Endothelial cell of umbilical vein (primary cell): Measurements from ENCODE around the gene COQ8B. TPM values are rescaled to one million over a fixed set of nuclear protein-coding genes. Genes with fewer than 3 reads are reported as not detected.

Experiments
- BruUV-seq: library from RNA; stranded (reverse); fragments of 400-500 nt; replicated peaks from 2 replicates; lab custom pipeline; 2021; lab: Mats Ljungman, UMichigan
- CTCF ChIA-PET: fragments of 300-600, 350-600 bp; sonication (Branson Sonifier 250); formaldehyde crosslinking; loops from one replicate; lab custom pipeline; 2021; ENCODE audit warnings: antibody characterized with exemption, inconsistent platforms; lab: Charles Lee
- POLR2A ChIA-PET: fragments of 300-600, 350-600 bp; sonication (Branson Sonifier 250); formaldehyde crosslinking; loops from one replicate; lab custom pipeline; 2021; ENCODE audit warnings: antibody characterized with exemption, inconsistent platforms; lab: Charles Lee
- DNase-seq: peaks from one replicate; pipeline ENCODE4 v3.0.0-alpha.2; 2011; ENCODE audit warnings: low read depth, low spot score
- FAIRE-seq: peaks from 2 replicates; lab custom pipeline; 2011; peaks lifted over from hg19 to GRCh38; lab: Jason Lieb, UNC
- H2AFZ ChIP-seq: 2 replicates; pipeline ENCODE4 v1.6.0; 2012; ENCODE audit warnings: low read depth, low read length, control low read depth, inconsistent platforms
- H3K27ac ChIP-seq: 2 replicates; pipeline ENCODE4 v1.5.1; 2011; ENCODE audit warnings: low read depth, mild to moderate bottlenecking, control low read depth, low read length, moderate library complexity; ENCODE audit not compliant: insufficient read depth
- H3K27me3 ChIP-seq, 2 experiments: 2 replicates each; pipeline versions ENCODE4 v1.6.0 to v1.6.1; 2011; ENCODE audit warnings: low read length in 2 of 2, mixed read lengths in 1 of 2; ENCODE audit not compliant: control insufficient read depth in 2 of 2, insufficient read depth in 2 of 2
- H3K36me3 ChIP-seq, 2 experiments: 2 replicates in 1 of 2; 3 replicates in 1 of 2; pipeline ENCODE4 v1.5.1; 2011; ENCODE audit warnings: low read length in 2 of 2, mild to moderate bottlenecking in 1 of 2, moderate library complexity in 1 of 2; ENCODE audit not compliant: control insufficient read depth in 2 of 2, insufficient read depth in 2 of 2; ENCODE audit errors: extremely low read depth in 1 of 2
- H3K4me1 ChIP-seq: 3 replicates; pipeline ENCODE4 v1.5.1; 2011; ENCODE audit warnings: mild to moderate bottlenecking, low read length; ENCODE audit not compliant: control insufficient read depth, insufficient read depth; ENCODE audit errors: extremely low read depth
- H3K4me2 ChIP-seq: 2 replicates; pipeline ENCODE4 v1.6.1; 2011; ENCODE audit warnings: low read length, control low read depth, mixed read lengths; ENCODE audit not compliant: insufficient read depth
- H3K4me3 ChIP-seq, 3 experiments: fragments of 200-600 bp in 1 of 3; sonication (generic), shearing (Covaris generic) in 1 of 3; replicated peaks in 1 of 3; 2 replicates each; pipeline ENCODE4 v1.5.1; 2011 to 2016; ENCODE audit warnings: control low read depth in 3 of 3, low read length in 3 of 3, mild to moderate bottlenecking in 2 of 3, inconsistent platforms in 1 of 3, low read depth in 1 of 3, moderate library complexity in 1 of 3; ENCODE audit not compliant: insufficient read depth in 1 of 3
- H3K79me2 ChIP-seq: 2 replicates; pipeline ENCODE4 v1.6.0; 2012; ENCODE audit warnings: low read length, inconsistent platforms; ENCODE audit not compliant: control insufficient read depth, insufficient read depth
- H3K9ac ChIP-seq: replicated peaks from 2 replicates; pipeline ENCODE3; 2011; ENCODE audit warnings: low read length, control low read depth; ENCODE audit not compliant: insufficient read depth; ENCODE audit errors: extremely low read depth
- H3K9me1 ChIP-seq: replicated peaks from 3 replicates; pipeline ENCODE4 v1.6.0; 2011; ENCODE audit warnings: mild to moderate bottlenecking, low read length; ENCODE audit not compliant: control insufficient read depth, insufficient read depth; ENCODE audit errors: extremely low read depth
- H3K9me3 ChIP-seq: replicated peaks from 2 replicates; pipeline ENCODE4 v1.5.1; 2012; ENCODE audit warnings: low read length, inconsistent platforms; ENCODE audit not compliant: control insufficient read depth, insufficient read depth
- H4K20me1 ChIP-seq: replicated peaks from 2 replicates; pipeline ENCODE3; 2011; ENCODE audit warnings: mild to moderate bottlenecking, low read length; ENCODE audit not compliant: control insufficient read depth, insufficient read depth; ENCODE audit errors: extremely low read depth
- CTCF ChIP-seq, 2 donors: IDR thresholded peaks; 1 replicate in 1 of 2; 2 replicates in 1 of 2; pipeline ENCODE4 v1.5.1; 2011; ENCODE audit warnings: low read length in 2 of 2, mild to moderate bottlenecking in 2 of 2, moderate library complexity in 2 of 2, control low read depth in 1 of 2, inconsistent platforms in 1 of 2, low read depth in 1 of 2; ENCODE audit not compliant: insufficient read depth in 1 of 2; ENCODE audit errors: extremely low read depth in 1 of 2
- EZH2 ChIP-seq: IDR thresholded peaks from 2 replicates; pipeline ENCODE4 v1.6.1; 2012; ENCODE audit warnings: borderline replicate concordance, low read depth, mild to moderate bottlenecking, moderate library complexity, low read length, inconsistent platforms; ENCODE audit not compliant: severe bottlenecking
- FOS ChIP-seq: IDR thresholded peaks from 2 replicates; pipeline ENCODE4 v1.6.1; 2011; ENCODE audit warnings: mild to moderate bottlenecking, low read length, moderate library complexity, borderline replicate concordance; ENCODE audit not compliant: insufficient read depth
- GATA2 ChIP-seq: IDR thresholded peaks from 2 replicates; pipeline ENCODE4 v1.7.0; 2011; ENCODE audit warnings: low read depth, mild to moderate bottlenecking, moderate library complexity, mixed read lengths, low read length; ENCODE audit not compliant: insufficient read length, insufficient read depth
- JUN ChIP-seq: IDR thresholded peaks from 2 replicates; pipeline ENCODE4 v1.6.1; 2011; ENCODE audit warnings: borderline replicate concordance, low read depth; ENCODE audit not compliant: insufficient read length, insufficient read depth
- MAX ChIP-seq: IDR thresholded peaks from 2 replicates; pipeline ENCODE4 v1.6.1; 2011; ENCODE audit not compliant: insufficient read depth, insufficient read length
- MYC ChIP-seq: IDR thresholded peaks from one replicate; pipeline ENCODE4 v1.6.1; 2011; ENCODE audit warnings: mild to moderate bottlenecking, low read depth, low read length
- POLR2A ChIP-seq: IDR thresholded peaks from 2 replicates; pipeline ENCODE4 v1.6.1; 2012; ENCODE audit warnings: low read depth, mild to moderate bottlenecking, control low read depth, low read length
- POLR2AphosphoS5 ChIP-seq: IDR thresholded peaks from 2 replicates; pipeline ENCODE4 v1.6.1; 2012; ENCODE audit warnings: low read depth, mild to moderate bottlenecking, control low read depth, low read length, moderate library complexity; ENCODE audit not compliant: insufficient read depth
- dilution Hi-C: fragments of 300-500 bp; cut with MboI; formaldehyde crosslinking; loops from one replicate; pipeline ENCODE4 v1.15.0; 2019; ENCODE audit warnings: low sequenced_read_pairs; ENCODE audit not compliant: extremely low pct_ligation_motif_present
- intact Hi-C: fragments of 100-400 bp; cut with micrococcal nuclease; formaldehyde crosslinking; loops from one replicate; pipeline ENCODE4 v1.10.0; 2022
- polyA plus RNA-seq, 4 experiments: library from polyadenylated mRNA; depleted of rRNA in 3 of 4; stranded (reverse) in 3 of 4; unstranded in 1 of 4; fragments of >200 nt; gene quantifications; 2 replicates each; pipeline versions ENCODE4 v1.2.1 to v1.2.3, GENCODE V29; 2011 to 2012; ENCODE audit warnings: missing spikeins in 1 of 4
- total RNA-seq: library from RNA; stranded (reverse); gene quantifications from 2 replicates; pipeline ENCODE4 v1.2.3, GENCODE V29; 2021

Gene COQ8B
- total and polyA plus RNA-seq, 2 donors (not counting 3 experiments of a cell fraction or from before 2014, with no cell fraction given): 16.2 to 19.2 TPM

- Histone ChIP-seq H3K79me2 (peaks cover 27% of the 10 kb centered on the region), H2AFZ (no peak overlapping the region), H4K20me1 (no peaks in the 10 kb centered on the region), H3K9me3 (no peaks in the 10 kb centered on the region), H3K27ac (no peak overlapping the region), H3K9ac (no peak overlapping the region), H3K9me1 (no peaks in the 10 kb centered on the region), H3K4me3 (no peak overlapping the region), H3K27me3 (no peaks in the 10 kb centered on the region), H3K4me2 (no peak overlapping the region), H3K4me1 (peaks cover 13% of the 10 kb centered on the region), H3K36me3 (no peaks in the 10 kb centered on the region)
- FAIRE-seq (no peak), DNase-seq (no peak)
- TF ChIP-seq GATA2 (no peak), JUN (no peak), EZH2 (no peak), POLR2AphosphoS5 (no peak), MAX (no peak), POLR2A (no peak), MYC (no peak), FOS (no peak), CTCF (IDR thresholded peaks at IDR 0.05; ENCODE audit: extremely low read depth in 1 of 2, insufficient read depth in 1 of 2, low read depth in 1 of 2, low read length in 2 of 2) (no peak)
- CTCF ChIA-PET: interaction anchor here (0.5 to 1.7 kb wide), 2 partner anchors 21 to 115 kb away, joined by 3 to 5 read pairs; no protein-coding TSS in a partner anchor
- POLR2A ChIA-PET: no interaction called here
- dilution Hi-C loops (no loop called here), intact Hi-C loops (no loop called here)
- no TSS peak for BruUV-seq
Measured at GRCh38 chr19:40692212-40692551, 24.5 kb downstream of the COQ8B start.
